Neural cell (in vitro differentiated cells): ENCODE results near the gene NIPA2. TPM values are rescaled to one million over a fixed set of nuclear protein-coding genes. Genes with fewer than 3 reads are reported as not detected.

ENCODE experiments used
- H2AFZ ChIP-seq: fragments of 200-600, 300-800 bp; sonication (generic), shearing (Covaris generic); 2 replicates; pipeline ENCODE4 v1.6.0; 2014; ENCODE audit warnings: low read depth, mild to moderate bottlenecking, antibody characterized with exemption, low read length, moderate library complexity
- H3F3A ChIP-seq: fragments of 200-600 bp; shearing (Covaris generic); 2 replicates; pipeline ENCODE4 v1.6.1; 2016; ENCODE audit warnings: mild to moderate bottlenecking, moderate library complexity, mixed read lengths, antibody characterized with exemption, low read length; ENCODE audit not compliant: insufficient read depth, poor library complexity, severe bottlenecking
- H3K27ac ChIP-seq: fragments of 200-600, 300-800 bp; sonication (generic), shearing (Covaris generic); 2 replicates; pipeline ENCODE4 v1.5.1; 2014; ENCODE audit warnings: mild to moderate bottlenecking, low read length, moderate library complexity
- H3K27me3 ChIP-seq: fragments of 300-800, 200-600 bp; sonication (generic), shearing (Covaris generic); 2 replicates; pipeline ENCODE4 v1.6.0; 2014; ENCODE audit warnings: mild to moderate bottlenecking, low read depth, low read length, moderate library complexity; ENCODE audit not compliant: insufficient read depth
- H3K36me3 ChIP-seq: fragments of 300-800, 200-600 bp; sonication (generic), shearing (Covaris generic); 2 replicates; pipeline ENCODE4 v1.5.1; 2014; ENCODE audit warnings: mild to moderate bottlenecking, antibody characterized with exemption, low read length, moderate library complexity; ENCODE audit not compliant: insufficient read depth
- H3K4me2 ChIP-seq: fragments of 300-800, 200-600 bp; sonication (generic), shearing (Covaris generic); 2 replicates; pipeline ENCODE4 v1.6.0; 2014; ENCODE audit warnings: mild to moderate bottlenecking, low read length
- H3K4me3 ChIP-seq: fragments of 300-800, 200-600 bp; sonication (generic), shearing (Covaris generic); 2 replicates; pipeline ENCODE4 v1.5.1; 2014; ENCODE audit warnings: mild to moderate bottlenecking, low read length, moderate library complexity
- H3K79me2 ChIP-seq: fragments of 200-600 bp; shearing (Covaris generic); replicated peaks from 2 replicates; pipeline ENCODE4 v1.6.0; 2014; ENCODE audit warnings: mild to moderate bottlenecking, low read length, moderate library complexity; ENCODE audit not compliant: insufficient read depth
- H3K9ac ChIP-seq: fragments of 300-800, 200-600 bp; sonication (generic), shearing (Covaris generic); 2 replicates; pipeline ENCODE4 v1.6.1; 2016; ENCODE audit warnings: mild to moderate bottlenecking, low read length, mixed read lengths
- H3K9me2 ChIP-seq: fragments of 200-600 bp; shearing (Covaris generic); 2 replicates; pipeline ENCODE4 v1.6.1; 2016; ENCODE audit warnings: mild to moderate bottlenecking, low read length, mixed read lengths; ENCODE audit not compliant: insufficient read depth
- H3K9me3 ChIP-seq: fragments of 200-600, 300-800 bp; sonication (generic), shearing (Covaris generic); 2 replicates; pipeline ENCODE4 v1.6.1; 2016; ENCODE audit warnings: mild to moderate bottlenecking, mixed run types, low read length, moderate library complexity, mixed read lengths
- H4K20me1 ChIP-seq: fragments of 200-600 bp; shearing (Covaris generic); 2 replicates; pipeline ENCODE4 v1.6.1; 2016; ENCODE audit warnings: mild to moderate bottlenecking, mixed run types; ENCODE audit not compliant: insufficient read depth
- CTCF ChIP-seq: fragments of 450-650 bp; IDR thresholded peaks from 2 replicates; pipeline ENCODE4 v1.5.1; 2014; ENCODE audit warnings: antibody characterized with exemption, mild to moderate bottlenecking, moderate library complexity; ENCODE audit not compliant: poor library complexity, severe bottlenecking
- EP300 ChIP-seq: fragments of 450-650 bp; conservative IDR thresholded peaks from 2 replicates; pipeline ENCODE4 v1.6.1; 2014; ENCODE audit warnings: antibody characterized with exemption, mild to moderate bottlenecking, moderate library complexity; ENCODE audit not compliant: poor library complexity, severe bottlenecking
- EZH2 ChIP-seq: fragments of 200-600, 300-800 bp; shearing (Covaris generic), sonication (generic); IDR thresholded peaks from 2 replicates; pipeline ENCODE4 v1.6.1; 2014; ENCODE audit warnings: antibody characterized with exemption, low read length, borderline replicate concordance, mild to moderate bottlenecking; ENCODE audit not compliant: insufficient read depth, poor library complexity, severe bottlenecking
- MXI1 ChIP-seq: fragments of 450-650 bp; conservative IDR thresholded peaks from 2 replicates; pipeline ENCODE4 v1.6.1; 2014; ENCODE audit warnings: antibody characterized with exemption, mild to moderate bottlenecking; ENCODE audit not compliant: poor library complexity, severe bottlenecking
- POLR2AphosphoS5 ChIP-seq: IDR thresholded peaks from 2 replicates; pipeline ENCODE4 v1.6.1; 2012
- RAD21 ChIP-seq: fragments of 450-650 bp; conservative IDR thresholded peaks from 2 replicates; pipeline ENCODE4 v1.6.1; 2014; ENCODE audit warnings: antibody characterized with exemption, mild to moderate bottlenecking, moderate library complexity
- SMC3 ChIP-seq: fragments of 450-650 bp; conservative IDR thresholded peaks from 2 replicates; pipeline ENCODE4 v1.6.1; 2014; ENCODE audit warnings: antibody characterized with exemption, mild to moderate bottlenecking, moderate library complexity; ENCODE audit not compliant: poor library complexity
- TAF1 ChIP-seq: IDR thresholded peaks from 2 replicates; pipeline ENCODE4 v1.6.1; 2012; ENCODE audit warnings: low read depth
- polyA plus RNA-seq: library from polyadenylated mRNA; depleted of rRNA; stranded (reverse); fragments of >200 nt; gene quantifications from 2 replicates; pipeline ENCODE4 v1.2.3, GENCODE V29; 2014
- TF ChIP-seq, protein P1 (sequence below): IDR thresholded peaks from 2 replicates; pipeline ENCODE4 v1.6.1; 2012; ENCODE audit warnings: borderline replicate concordance

The NIPA2 gene
- polyA plus RNA-seq, 1 donor from 2014 or later = 52.6 TPM

DNA sequence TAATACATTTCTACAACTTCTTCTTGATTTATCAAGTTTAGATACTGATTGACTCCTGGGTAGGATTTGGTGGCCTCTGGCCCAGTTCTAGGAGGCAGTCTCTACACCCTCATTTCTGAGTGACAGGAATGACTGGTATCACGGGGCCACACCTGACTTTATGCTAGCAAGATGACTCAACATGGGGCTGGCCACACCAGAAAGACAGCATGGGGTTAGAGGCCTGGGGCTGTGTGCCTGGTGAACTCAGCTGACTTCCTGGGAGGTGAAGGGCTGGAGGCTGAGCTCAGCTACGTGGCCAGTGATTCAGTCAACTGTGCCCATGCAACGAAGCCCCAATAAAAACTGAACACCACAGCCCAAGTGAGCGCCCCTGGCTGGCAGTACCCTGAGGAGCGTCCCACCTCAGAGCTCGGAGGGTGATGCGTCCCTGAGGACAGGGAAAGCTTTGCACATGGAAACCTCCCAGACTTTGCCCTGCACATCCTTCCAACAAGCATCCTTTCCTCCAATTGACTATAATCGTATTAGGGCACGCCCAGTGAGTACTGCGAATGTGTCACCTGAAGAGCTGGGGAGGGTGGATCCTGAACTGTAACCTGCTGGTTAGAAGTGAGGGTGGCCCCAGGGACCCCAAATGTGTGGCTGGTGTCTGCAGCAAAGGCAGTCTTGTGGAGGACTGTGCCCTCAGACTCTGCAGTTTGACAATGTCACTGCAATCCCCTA lies 57.2 kb downstream of the NIPA2 start:
- no peaks in the 10 kb centered on the region for H3K36me3 ChIP-seq

DNA sequence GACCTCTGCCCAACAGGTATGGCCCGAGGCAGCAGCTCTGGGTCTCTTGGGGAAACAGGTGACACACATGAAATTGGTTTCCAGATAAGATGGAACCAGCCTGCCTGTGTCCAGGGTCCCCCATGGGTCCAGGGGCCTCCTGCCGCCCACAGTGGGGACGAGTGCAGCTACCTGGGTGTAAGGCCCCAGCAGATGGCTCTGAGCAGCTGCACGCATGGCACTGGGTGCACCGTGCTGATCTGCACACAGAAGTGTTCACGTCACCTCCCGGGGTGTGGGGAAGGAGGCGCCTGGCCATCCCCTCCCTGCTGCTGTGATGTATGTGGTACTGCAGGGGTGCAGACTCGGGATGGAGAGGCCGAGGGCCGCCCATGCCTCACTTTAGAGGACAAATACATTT lies 63.6 kb downstream of the NIPA2 start:
- Histone ChIP-seq H3K27ac (no peak overlapping the region), H3K36me3 (no peaks in the 10 kb centered on the region), H3K4me3 (no peak overlapping the region), H4K20me1 (no peaks in the 10 kb centered on the region), H3K9ac (no peak overlapping the region), H3K79me2 (no peaks in the 10 kb centered on the region), H2AFZ (no peak overlapping the region), H3K4me2 (no peak overlapping the region), H3K27me3 (no peaks in the 10 kb centered on the region), H3K9me2 (no peaks in the 10 kb centered on the region), H3K9me3 (no peaks in the 10 kb centered on the region), H3F3A (no peaks in the 10 kb centered on the region)
- TF ChIP-seq, protein P1, sequence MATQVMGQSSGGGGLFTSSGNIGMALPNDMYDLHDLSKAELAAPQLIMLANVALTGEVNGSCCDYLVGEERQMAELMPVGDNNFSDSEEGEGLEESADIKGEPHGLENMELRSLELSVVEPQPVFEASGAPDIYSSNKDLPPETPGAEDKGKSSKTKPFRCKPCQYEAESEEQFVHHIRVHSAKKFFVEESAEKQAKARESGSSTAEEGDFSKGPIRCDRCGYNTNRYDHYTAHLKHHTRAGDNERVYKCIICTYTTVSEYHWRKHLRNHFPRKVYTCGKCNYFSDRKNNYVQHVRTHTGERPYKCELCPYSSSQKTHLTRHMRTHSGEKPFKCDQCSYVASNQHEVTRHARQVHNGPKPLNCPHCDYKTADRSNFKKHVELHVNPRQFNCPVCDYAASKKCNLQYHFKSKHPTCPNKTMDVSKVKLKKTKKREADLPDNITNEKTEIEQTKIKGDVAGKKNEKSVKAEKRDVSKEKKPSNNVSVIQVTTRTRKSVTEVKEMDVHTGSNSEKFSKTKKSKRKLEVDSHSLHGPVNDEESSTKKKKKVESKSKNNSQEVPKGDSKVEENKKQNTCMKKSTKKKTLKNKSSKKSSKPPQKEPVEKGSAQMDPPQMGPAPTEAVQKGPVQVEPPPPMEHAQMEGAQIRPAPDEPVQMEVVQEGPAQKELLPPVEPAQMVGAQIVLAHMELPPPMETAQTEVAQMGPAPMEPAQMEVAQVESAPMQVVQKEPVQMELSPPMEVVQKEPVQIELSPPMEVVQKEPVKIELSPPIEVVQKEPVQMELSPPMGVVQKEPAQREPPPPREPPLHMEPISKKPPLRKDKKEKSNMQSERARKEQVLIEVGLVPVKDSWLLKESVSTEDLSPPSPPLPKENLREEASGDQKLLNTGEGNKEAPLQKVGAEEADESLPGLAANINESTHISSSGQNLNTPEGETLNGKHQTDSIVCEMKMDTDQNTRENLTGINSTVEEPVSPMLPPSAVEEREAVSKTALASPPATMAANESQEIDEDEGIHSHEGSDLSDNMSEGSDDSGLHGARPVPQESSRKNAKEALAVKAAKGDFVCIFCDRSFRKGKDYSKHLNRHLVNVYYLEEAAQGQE = no peak
- no peak for TF ChIP-seq EZH2
- no peak for TF ChIP-seq POLR2AphosphoS5
- no peak for TF ChIP-seq CTCF
- no peak for TF ChIP-seq SMC3
- no peak for TF ChIP-seq RAD21
- TF ChIP-seq EP300 = no peak

More for the DNA sequence above, 57.2 kb downstream of the NIPA2 start:
- Histone ChIP-seq H4K20me1 (no peaks in the 10 kb centered on the region), H3K9me2 (no peaks in the 10 kb centered on the region), H3F3A (no peaks in the 10 kb centered on the region), H3K4me3 (no peak overlapping the region), H2AFZ (no peak overlapping the region), H3K9me3 (no peaks in the 10 kb centered on the region), H3K79me2 (no peaks in the 10 kb centered on the region), H3K27me3 (no peaks in the 10 kb centered on the region), H3K27ac (no peak overlapping the region), H3K9ac (no peak overlapping the region), H3K4me2 (no peak overlapping the region)
- TF ChIP-seq TAF1 = no peak
- TF ChIP-seq POLR2AphosphoS5 = no peak
- TF ChIP-seq, protein P1 = no peak
- TF ChIP-seq RAD21 = no peak
- TF ChIP-seq MXI1 = no peak
- TF ChIP-seq CTCF = no peak
- TF ChIP-seq SMC3 = no peak
- no peak for TF ChIP-seq EP300
- no peak for TF ChIP-seq EZH2
